ENCODE measurements around the gene OFD1. TPM values are rescaled to one million over a fixed set of nuclear protein-coding genes. Genes with fewer than 3 reads are reported as not detected.

Gene OFD1
- total and polyA plus RNA-seq, 12 donors: 7.6 to 51.5 (median 9.2) TPM

DNA sequence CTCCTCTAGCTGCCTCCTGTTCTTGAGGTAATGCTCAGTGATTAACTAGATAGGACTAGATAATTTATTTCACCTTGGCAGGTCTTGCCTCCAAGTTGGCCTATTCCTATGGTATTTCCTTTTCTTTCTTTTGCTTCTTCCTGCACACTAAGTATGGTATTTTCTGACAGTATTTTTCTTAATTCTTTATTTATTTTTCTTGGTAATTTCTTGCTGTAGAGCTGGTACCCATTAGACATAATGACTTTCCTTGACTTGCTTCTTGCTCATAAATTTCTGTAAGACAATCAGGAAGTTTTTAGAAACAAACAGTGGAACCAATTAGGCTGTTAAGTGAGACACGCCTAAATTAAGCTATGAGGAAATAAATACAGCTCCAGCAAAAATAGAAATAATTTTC, 36.1 kb upstream of the OFD1 start:
- Histone ChIP-seq H3K27ac (no peak overlapping the region), H3K4me1 (peaks cover 0 to 83% (median 50%) of the 10 kb centered on the region in 9 donors), H3K27me3 (peaks cover 0 to 11% (median 0%) of the 10 kb centered on the region in 7 donors), H3K4me3 (no peak overlapping the region), H3K9me3 (no peaks in the 10 kb centered on the region), H3K36me3 (no peaks in the 10 kb centered on the region)
- DNase-seq (no peak), ATAC-seq (no peak)
- TF ChIP-seq, protein P1, sequence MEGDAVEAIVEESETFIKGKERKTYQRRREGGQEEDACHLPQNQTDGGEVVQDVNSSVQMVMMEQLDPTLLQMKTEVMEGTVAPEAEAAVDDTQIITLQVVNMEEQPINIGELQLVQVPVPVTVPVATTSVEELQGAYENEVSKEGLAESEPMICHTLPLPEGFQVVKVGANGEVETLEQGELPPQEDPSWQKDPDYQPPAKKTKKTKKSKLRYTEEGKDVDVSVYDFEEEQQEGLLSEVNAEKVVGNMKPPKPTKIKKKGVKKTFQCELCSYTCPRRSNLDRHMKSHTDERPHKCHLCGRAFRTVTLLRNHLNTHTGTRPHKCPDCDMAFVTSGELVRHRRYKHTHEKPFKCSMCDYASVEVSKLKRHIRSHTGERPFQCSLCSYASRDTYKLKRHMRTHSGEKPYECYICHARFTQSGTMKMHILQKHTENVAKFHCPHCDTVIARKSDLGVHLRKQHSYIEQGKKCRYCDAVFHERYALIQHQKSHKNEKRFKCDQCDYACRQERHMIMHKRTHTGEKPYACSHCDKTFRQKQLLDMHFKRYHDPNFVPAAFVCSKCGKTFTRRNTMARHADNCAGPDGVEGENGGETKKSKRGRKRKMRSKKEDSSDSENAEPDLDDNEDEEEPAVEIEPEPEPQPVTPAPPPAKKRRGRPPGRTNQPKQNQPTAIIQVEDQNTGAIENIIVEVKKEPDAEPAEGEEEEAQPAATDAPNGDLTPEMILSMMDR (IDR thresholded peaks at IDR 0.05): no peak
- WGBS, 2 donors: 39 to 45% methylated on average over 1 of the region's 1 CpG
- intact Hi-C loops (cut with DNase I): no loop called here

DNA sequence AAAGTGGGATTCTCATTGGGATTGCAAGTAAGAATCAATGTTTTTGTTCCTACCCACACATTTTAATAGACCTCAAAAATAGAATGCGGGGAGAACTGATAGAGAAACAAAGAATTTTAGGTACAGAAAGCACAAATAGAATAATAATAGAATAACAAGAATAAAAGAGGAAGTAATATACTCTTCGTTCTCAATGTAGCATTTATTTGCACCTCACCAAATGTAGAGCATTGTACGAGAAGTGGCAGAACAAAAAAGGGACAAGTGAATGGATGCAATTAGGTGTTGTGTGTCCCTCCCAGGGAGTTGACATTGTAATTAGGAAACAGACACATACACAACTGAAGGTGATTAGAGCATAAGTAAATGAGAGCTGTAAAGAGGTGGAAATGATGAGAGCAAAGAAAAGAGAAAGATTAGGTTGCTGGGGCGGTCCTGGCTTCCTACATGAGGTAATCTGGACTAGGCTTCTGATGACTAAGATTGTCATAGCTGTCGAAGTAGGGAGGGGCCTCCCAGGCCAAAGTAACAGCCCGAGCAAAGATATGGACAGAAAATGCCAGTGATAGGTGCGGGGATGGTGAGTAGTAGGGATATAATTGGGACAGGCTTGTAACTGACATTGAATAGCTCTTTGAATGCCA, 35.2 kb upstream of the OFD1 start:
- Histone ChIP-seq H3K4me3 (no peak overlapping the region), H3K36me3 (no peaks in the 10 kb centered on the region), H3K27ac (peak overlapping the region in 1 of 10 donors; percentile 26), H3K4me1 (peaks cover 0 to 82% (median 41%) of the 10 kb centered on the region in 9 donors), H3K27me3 (peaks cover 0 to 17% (median 0%) of the 10 kb centered on the region in 7 donors), H3K9me3 (no peaks in the 10 kb centered on the region)
- DNase-seq: peak in 1 of 2 donors; percentile 7
- peak in 6 of 8 donors; percentile 25 to 84 (median 64) for ATAC-seq
- TF ChIP-seq, protein P1 (IDR thresholded peaks at IDR 0.05): no peak
- intact Hi-C loops (cut with DNase I): no loop called here
- 52 to 61% methylated on average over 7 of the region's 7 CpGs for WGBS, 2 donors

DNA sequence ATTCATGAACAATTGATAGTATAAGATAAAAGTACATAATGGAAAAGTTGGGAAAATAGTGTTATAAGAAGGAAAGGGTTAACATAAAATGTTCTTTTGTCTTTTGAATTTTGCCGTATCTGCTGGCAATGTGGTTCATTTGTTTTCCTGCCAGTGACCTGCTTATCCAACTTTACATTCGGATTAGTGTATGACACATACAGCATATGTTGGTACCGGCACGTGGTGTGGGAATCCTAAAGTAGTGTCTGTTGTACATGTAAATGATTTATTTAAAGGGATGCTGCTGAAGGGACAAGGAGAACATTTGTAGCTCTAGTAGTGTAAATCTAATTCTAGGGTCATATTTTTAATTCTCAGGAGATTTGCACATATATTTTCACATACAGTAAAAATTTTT, 34.2 kb upstream of the OFD1 start:
- intact Hi-C loops (cut with DNase I): no loop called here
- Histone ChIP-seq H3K27me3 (peaks cover 0 to 17% (median 0%) of the 10 kb centered on the region in 7 donors), H3K9me3 (no peaks in the 10 kb centered on the region), H3K36me3 (no peaks in the 10 kb centered on the region), H3K4me1 (peaks cover 0 to 72% (median 31%) of the 10 kb centered on the region in 9 donors), H3K27ac (peak overlapping the region in 1 of 10 donors; percentile 26), H3K4me3 (no peak overlapping the region)
- DNase-seq (no peak), ATAC-seq (no peak)
- 24 to 43% methylated on average over 4 of the region's 4 CpGs for WGBS, 2 donors
- TF ChIP-seq, protein P1 (IDR thresholded peaks at IDR 0.05): no peak

DNA sequence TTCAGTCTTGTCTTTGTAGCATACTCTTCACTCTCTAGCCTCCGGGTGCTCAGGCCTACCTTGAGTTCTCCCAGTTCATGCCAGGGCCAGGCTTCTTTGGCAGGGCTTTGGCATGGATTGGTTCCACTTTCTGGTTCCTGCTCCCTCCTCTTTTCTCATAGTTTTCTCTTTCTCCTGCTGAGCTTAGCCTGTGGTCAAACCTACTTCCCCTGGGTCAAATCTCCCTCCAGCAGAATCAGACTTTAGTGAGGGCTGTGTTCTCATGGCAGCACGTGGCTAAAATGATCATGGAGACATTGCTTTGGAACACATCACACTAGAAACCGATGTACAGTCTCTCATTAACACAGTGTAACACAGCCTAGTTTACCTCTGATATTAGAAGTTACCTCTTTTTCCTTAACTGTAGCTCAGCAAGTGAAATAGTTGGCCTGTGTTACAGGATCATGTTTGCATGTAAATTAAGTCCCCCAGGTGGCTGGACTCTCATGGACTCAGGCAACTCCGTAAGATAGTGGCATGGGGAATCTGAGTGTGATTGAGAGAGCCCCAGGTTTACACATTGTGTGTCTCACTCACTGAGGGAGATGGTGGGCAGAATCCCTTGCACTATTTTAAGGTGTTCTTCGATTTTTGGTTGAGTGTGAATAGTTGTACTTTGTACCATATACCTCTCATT, 32.3 kb upstream of the OFD1 start:
- DNase-seq (no peak), ATAC-seq (no peak)
- peaks cover 0 to 17% (median 0%) of the 10 kb centered on the region in 7 donors for H3K27me3 ChIP-seq
- no peak overlapping the region for H3K4me3 ChIP-seq
- TF ChIP-seq, protein P1 (IDR thresholded peaks at IDR 0.05): no peak
- 73 to 77% methylated on average over 5 of the region's 5 CpGs for WGBS, 2 donors
- no peak overlapping the region for H3K27ac ChIP-seq
- H3K36me3 ChIP-seq: peaks cover 0 to 9% (median 0%) of the 10 kb centered on the region in 9 donors
- intact Hi-C loops (cut with DNase I): no loop called here
- peaks cover 0 to 65% (median 28%) of the 10 kb centered on the region in 9 donors for H3K4me1 ChIP-seq
- no peaks in the 10 kb centered on the region for H3K9me3 ChIP-seq
